AG04450 (cell line): ENCODE data around the gene ODC1. TPM values are rescaled to one million over a fixed set of nuclear protein-coding genes. Genes with fewer than 3 reads are reported as not detected.

ENCODE experiments used
- CTCF ChIA-PET: fragments of 300-600, 350-600 bp; formaldehyde crosslinking; extraction: SDS; loops from one replicate; lab custom pipeline; 2022; ENCODE audit warnings: antibody characterized with exemption, inconsistent platforms; lab: Charles Lee
- POLR2A ChIA-PET: fragments of 350-600 bp; formaldehyde crosslinking; extraction: SDS; loops from one replicate; lab custom pipeline; 2021; ENCODE audit warnings: antibody characterized with exemption, inconsistent platforms; lab: Yijun Ruan, JAX
- DNase-seq: peaks from one replicate; pipeline ENCODE4 v3.0.0-alpha.2; 2011; ENCODE audit warnings: low read depth, low spot score
- H3K27ac ChIP-seq: one replicate; pipeline ENCODE4 v1.5.1; 2012; ENCODE audit warnings: low read depth, low read length, control low read depth
- H3K27me3 ChIP-seq: one replicate; pipeline ENCODE4 v1.6.0; 2012; ENCODE audit warnings: low read length; ENCODE audit not compliant: control insufficient read depth, insufficient read depth
- H3K4me3 ChIP-seq: 2 replicates; pipeline ENCODE4 v1.5.1; 2011; ENCODE audit warnings: mild to moderate bottlenecking, low read depth, low read length, control low read depth
- H3K9me3 ChIP-seq: 2 replicates; pipeline ENCODE4 v1.5.1; 2012; ENCODE audit warnings: low read length; ENCODE audit not compliant: control insufficient read depth, insufficient read depth
- CTCF ChIP-seq: IDR thresholded peaks from 2 replicates; pipeline ENCODE4 v1.5.1; 2011; ENCODE audit warnings: low read depth, low read length, control low read depth, inconsistent platforms
- polyA plus RNA-seq: library from polyadenylated mRNA; depleted of rRNA; stranded (reverse); fragments of >200 nt; gene quantifications from 2 replicates; pipeline ENCODE4 v1.2.3, GENCODE V29; 2011

The ODC1 gene
- polyA plus RNA-seq, 1 experiment = 168 TPM

GRCh38 chr2:10449838-10450691, 1.9 kb upstream of the ODC1 start:
- POLR2A ChIA-PET = no interaction called here
- Histone ChIP-seq H3K27me3 (no peaks in the 10 kb centered on the region), H3K27ac (no peak overlapping the region), H3K9me3 (peaks cover 3% of the 10 kb centered on the region; the same call in 1 of the 2 replicates), H3K4me3 (no peak overlapping the region; the same call in 1 of the 2 replicates)
- TF ChIP-seq CTCF = no peak
- no peak for DNase-seq
- CTCF ChIA-PET = interaction anchor here (1.2 to 1.8 kb wide), 3 partner anchors 15 to 377 kb away, joined by 4 to 7 read pairs (median 5); no protein-coding TSS in a partner anchor

- H3K4me3 ChIP-seq = peak overlapping the region; percentile 72
- TF ChIP-seq CTCF = no peak
- POLR2A ChIA-PET = no interaction called here
- CTCF ChIA-PET = interaction anchor here (1.2 to 1.8 kb wide), 3 partner anchors 14 to 376 kb away, joined by 4 to 7 read pairs (median 5); no protein-coding TSS in a partner anchor
- H3K9me3 ChIP-seq = peaks cover 3% of the 10 kb centered on the region; the same call in 1 of the 2 replicates
- no peak for DNase-seq
- H3K27me3 ChIP-seq = no peaks in the 10 kb centered on the region
- no peak overlapping the region for H3K27ac ChIP-seq
Observed at GRCh38 chr2:10449486-10449831, 1.3 kb upstream of the ODC1 start.

- no peaks in the 10 kb centered on the region for H3K27me3 ChIP-seq
- ChIA-PET POLR2A (interaction anchor here (0.5 to 1.7 kb wide), 11 partner anchors 10 to 391 kb away, joined by 3 to 6 read pairs (median 3); no protein-coding TSS in a partner anchor), CTCF (interaction anchor here (1.2 to 4.3 kb wide), 5 partner anchors 14 to 376 kb away, joined by 4 to 25 read pairs (median 6); no protein-coding TSS in a partner anchor)
- DNase-seq = peak; percentile 67
- peak overlapping the region; percentile 72 for H3K4me3 ChIP-seq
- no peak for TF ChIP-seq CTCF
- H3K27ac ChIP-seq = peak overlapping the region; percentile 83
- H3K9me3 ChIP-seq = peaks cover 3% of the 10 kb centered on the region; the same call in 1 of the 2 replicates
Observed at GRCh38 chr2:10448576-10449485, 704 bp upstream of the ODC1 start.

GRCh38 chr2:10447300-10447894, 730 bp downstream of the ODC1 start:
- POLR2A ChIA-PET = interaction anchor here (1.1 to 1.7 kb wide), 7 partner anchors 8 to 390 kb away, joined by 3 to 6 read pairs (median 4); no protein-coding TSS in a partner anchor
- H3K9me3 ChIP-seq = peaks cover 3% of the 10 kb centered on the region; the same call in 1 of the 2 replicates

More at GRCh38 chr2:10447300-10447894, 730 bp downstream of the ODC1 start:
- TF ChIP-seq CTCF = 0 out of 2 replicates have a peak, but pooled peaks have one; percentile 5
- H3K27ac ChIP-seq = peak overlapping the region; percentile 31
- CTCF ChIA-PET = interaction anchor here (1.5 to 4.3 kb wide), 3 partner anchors 13 to 212 kb away, joined by 6 to 28 read pairs (median 25); no protein-coding TSS in a partner anchor
- peak overlapping the region; percentile 59 for H3K4me3 ChIP-seq
- H3K27me3 ChIP-seq = no peaks in the 10 kb centered on the region
- DNase-seq = no peak
